ENCODE data around the gene TSHZ1.

TSHZ1 gene, protein sequence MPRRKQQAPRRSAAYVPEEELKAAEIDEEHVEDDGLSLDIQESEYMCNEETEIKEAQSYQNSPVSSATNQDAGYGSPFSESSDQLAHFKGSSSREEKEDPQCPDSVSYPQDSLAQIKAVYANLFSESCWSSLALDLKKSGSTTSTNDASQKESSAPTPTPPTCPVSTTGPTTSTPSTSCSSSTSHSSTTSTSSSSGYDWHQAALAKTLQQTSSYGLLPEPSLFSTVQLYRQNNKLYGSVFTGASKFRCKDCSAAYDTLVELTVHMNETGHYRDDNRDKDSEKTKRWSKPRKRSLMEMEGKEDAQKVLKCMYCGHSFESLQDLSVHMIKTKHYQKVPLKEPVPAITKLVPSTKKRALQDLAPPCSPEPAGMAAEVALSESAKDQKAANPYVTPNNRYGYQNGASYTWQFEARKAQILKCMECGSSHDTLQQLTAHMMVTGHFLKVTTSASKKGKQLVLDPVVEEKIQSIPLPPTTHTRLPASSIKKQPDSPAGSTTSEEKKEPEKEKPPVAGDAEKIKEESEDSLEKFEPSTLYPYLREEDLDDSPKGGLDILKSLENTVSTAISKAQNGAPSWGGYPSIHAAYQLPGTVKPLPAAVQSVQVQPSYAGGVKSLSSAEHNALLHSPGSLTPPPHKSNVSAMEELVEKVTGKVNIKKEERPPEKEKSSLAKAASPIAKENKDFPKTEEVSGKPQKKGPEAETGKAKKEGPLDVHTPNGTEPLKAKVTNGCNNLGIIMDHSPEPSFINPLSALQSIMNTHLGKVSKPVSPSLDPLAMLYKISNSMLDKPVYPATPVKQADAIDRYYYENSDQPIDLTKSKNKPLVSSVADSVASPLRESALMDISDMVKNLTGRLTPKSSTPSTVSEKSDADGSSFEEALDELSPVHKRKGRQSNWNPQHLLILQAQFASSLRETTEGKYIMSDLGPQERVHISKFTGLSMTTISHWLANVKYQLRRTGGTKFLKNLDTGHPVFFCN (N-terminal part only)

DNA sequence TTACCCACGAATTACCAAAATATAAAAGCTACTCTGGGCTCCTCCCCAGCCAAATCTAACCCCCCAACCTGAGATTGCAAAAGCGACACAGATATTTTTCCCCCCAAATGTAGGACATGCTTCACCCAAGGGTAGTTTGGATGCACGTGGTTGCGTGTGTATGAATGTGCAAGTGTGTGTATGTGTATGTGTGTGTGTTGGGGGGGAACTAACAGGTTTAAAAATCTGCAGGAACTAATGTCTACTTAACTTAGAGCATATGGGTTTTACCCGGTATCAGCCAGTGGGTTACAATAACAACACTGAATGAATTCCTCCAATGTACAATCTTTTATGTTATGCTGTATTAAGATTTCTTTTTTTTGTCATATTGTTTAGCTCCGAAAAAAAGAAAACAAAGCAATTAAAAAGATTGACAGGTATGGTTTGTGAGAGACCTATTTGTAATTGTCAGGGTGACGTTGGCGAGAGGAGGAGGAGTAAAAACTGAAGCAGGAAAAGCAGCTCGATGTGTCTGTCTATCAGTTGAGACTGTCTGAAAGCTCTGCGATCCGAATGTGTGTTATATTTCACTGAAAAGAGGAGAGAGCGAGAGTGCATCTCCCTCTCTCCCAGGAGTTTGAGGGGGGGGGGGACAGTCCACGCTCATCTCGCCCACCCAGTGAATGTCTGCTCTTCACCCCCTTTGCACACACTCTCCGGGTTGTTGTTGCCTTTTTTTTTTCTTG, at the start of gene TSHZ1:
TSS of gene TSHZ1 (plus strand) at position 524 of the 728 bp plus-strand sequence. CDS start 1,080 bp downstream, outside the sequence.
- peak; percentile 91 for DNase-seq (ENCODE audit: low spot score)
- TF ChIP-seq, protein P1, sequence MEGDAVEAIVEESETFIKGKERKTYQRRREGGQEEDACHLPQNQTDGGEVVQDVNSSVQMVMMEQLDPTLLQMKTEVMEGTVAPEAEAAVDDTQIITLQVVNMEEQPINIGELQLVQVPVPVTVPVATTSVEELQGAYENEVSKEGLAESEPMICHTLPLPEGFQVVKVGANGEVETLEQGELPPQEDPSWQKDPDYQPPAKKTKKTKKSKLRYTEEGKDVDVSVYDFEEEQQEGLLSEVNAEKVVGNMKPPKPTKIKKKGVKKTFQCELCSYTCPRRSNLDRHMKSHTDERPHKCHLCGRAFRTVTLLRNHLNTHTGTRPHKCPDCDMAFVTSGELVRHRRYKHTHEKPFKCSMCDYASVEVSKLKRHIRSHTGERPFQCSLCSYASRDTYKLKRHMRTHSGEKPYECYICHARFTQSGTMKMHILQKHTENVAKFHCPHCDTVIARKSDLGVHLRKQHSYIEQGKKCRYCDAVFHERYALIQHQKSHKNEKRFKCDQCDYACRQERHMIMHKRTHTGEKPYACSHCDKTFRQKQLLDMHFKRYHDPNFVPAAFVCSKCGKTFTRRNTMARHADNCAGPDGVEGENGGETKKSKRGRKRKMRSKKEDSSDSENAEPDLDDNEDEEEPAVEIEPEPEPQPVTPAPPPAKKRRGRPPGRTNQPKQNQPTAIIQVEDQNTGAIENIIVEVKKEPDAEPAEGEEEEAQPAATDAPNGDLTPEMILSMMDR (IDR thresholded peaks at IDR 0.05; ENCODE audit: extremely low read depth, missing control alignments) = no peak

DNA sequence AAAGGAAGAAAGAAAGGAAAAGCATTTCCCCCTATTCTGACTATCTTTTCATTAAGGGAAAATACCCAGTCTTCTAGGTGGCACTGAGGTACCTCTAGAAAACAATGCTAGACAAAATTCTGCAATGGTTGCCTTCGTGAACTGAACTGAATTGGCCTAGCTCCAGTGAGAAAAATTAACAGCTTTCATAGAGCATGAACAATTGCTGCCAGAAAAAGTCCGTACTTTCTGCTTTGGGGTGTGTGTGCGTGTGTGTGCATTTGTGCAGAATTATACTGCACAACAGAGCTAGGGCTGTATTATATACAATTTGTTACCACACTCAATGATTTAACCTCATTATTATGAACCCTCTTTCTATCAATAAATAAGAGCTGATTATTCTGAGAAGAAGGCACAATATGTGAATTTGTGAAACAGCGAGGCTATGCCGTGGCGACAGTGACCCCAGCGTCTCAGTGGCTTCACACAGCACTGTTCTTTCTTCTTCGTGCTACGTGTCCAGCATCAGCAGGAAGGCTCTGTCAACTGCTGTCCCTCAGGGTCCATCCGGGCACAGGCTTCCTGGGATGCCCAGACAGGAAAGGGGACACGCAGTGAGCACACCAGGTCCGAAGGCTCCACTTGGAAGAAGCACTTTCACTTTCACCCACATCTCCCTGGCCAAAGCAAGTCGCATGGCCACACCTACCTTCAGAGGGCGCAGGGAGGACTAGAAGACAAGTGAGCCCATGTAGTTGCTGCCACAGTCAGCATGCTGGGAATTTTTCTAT, 49.2 kb upstream of the TSHZ1 start:
- TF ChIP-seq, protein P1 (IDR thresholded peaks at IDR 0.05; ENCODE audit: extremely low read depth, missing control alignments) = no peak
- DNase-seq (ENCODE audit: low spot score) = peak; percentile 47

DNA sequence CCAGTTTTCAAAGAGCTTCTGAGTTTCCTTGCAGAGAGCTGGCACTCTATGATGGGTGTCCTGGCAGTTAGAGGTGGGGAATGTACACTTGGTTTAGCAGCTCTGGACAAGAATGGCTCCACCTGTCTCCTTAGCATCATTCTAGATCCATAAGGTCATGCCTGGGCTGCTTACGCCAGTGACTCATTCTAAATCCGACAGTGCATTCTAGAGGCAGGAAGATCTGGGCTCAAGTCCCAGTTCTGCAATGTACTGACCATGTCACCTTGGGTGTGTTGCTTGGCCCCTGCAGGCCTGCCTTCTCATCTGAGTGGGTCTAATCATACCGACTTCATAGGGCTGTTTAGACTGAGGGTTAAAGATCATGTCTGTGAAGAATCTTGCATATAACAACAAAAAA, 48.1 kb upstream of the TSHZ1 start:
- DNase-seq (ENCODE audit: low spot score) = no peak
- TF ChIP-seq, protein P1 (IDR thresholded peaks at IDR 0.05; ENCODE audit: extremely low read depth, missing control alignments) = no peak

DNA sequence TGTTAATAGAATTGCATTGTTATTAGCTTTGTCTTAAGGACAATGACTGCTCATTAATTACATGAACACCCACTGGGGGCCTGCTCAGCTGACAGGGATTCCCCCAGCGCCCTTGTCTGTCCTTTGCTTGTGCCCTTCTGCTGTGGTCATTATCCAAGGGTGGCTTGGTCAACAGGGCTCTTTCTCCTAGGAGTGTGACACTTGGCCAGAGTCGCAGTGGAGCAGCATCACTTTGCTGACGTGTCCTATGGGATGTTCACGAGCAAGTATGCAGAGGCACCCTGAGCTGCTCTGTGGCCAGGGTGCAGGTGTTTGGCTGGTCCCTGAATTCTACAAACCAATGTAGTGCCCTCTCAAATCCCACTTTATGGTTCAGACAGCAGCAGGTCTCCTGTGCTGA, 47.6 kb upstream of the TSHZ1 start:
- TF ChIP-seq, protein P1 (IDR thresholded peaks at IDR 0.05; ENCODE audit: extremely low read depth, missing control alignments) = no peak

DNA sequence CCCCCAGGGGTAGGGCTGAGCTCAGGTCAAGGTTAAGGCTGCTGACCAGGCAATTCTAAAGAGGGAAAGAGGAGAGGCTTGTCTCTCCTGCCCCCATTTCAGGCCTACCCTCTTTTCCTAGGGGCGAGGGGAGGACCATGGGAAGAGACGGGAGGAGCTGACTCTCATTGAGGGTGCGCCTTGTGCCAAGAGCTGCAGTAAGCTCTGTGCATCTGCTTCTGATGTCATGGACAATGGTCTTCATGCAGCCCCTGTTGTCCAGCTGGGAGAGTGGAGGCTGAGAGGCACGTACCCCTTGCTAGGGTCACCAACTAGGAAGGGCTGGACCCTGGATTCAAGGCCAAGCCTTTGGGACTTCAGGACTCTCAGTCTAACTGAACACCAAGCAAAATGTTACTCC, 46.9 kb upstream of the TSHZ1 start:
- DNase-seq (ENCODE audit: low spot score) = no peak

More for the DNA sequence above, 47.6 kb upstream of the TSHZ1 start:
- no peak for DNase-seq (ENCODE audit: low spot score)

DNA sequence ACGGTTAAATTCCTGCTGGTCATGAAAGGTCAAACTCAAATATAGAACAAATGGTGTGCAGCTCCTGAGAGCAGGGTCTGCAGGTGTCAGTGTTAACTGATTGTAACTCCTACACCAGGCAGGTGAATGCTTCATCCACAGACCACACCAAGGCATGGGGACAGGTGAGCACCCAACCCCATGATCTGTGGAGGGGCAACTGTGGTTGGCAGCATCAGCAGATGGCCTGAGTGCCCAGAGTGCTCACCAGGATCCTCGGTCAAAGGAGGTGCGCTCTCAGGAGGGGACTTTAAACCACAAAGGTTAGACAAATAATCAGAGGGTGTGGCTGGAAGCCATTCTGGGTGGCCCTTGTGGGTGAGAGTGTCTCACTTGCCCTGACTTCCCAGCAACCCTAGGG, 46.1 kb upstream of the TSHZ1 start:
- TF ChIP-seq, protein P1 (IDR thresholded peaks at IDR 0.05; ENCODE audit: extremely low read depth, missing control alignments) = no peak
- no peak for DNase-seq (ENCODE audit: low spot score)

More for the DNA sequence above, 46.9 kb upstream of the TSHZ1 start:
- TF ChIP-seq, protein P1 (IDR thresholded peaks at IDR 0.05; ENCODE audit: extremely low read depth, missing control alignments) = no peak
